Urinary bladder (tissue), 4 donors: ENCODE data around the gene RFNG. TPM values are rescaled to one million over a fixed set of nuclear protein-coding genes. Genes with fewer than 3 reads are reported as not detected.
A peak's percentile ranks its signal among the peaks of the same experiment; 100 is the strongest.

Experiments
- DNase-seq: peaks from one replicate; pipeline ENCODE4 v3.0.0-alpha.2; 2015; ENCODE audit errors: extremely low spot score
- H3K27ac ChIP-seq: one replicate; pipeline ENCODE4 v1.5.1; 2013; ENCODE audit warnings: low read depth, mild to moderate bottlenecking, moderate library complexity
- H3K36me3 ChIP-seq: one replicate; pipeline ENCODE4 v1.6.1; 2013; ENCODE audit warnings: mild to moderate bottlenecking, moderate library complexity; ENCODE audit not compliant: insufficient read depth
- H3K4me1 ChIP-seq: one replicate; pipeline ENCODE4 v1.6.1; 2013; ENCODE audit warnings: mild to moderate bottlenecking, moderate library complexity; ENCODE audit not compliant: insufficient read depth
- H3K4me3 ChIP-seq: one replicate; pipeline ENCODE4 v1.5.1; 2013; ENCODE audit warnings: low read depth, low read length
- WGBS: extraction: QIAGEN DNeasy Blood & Tissue Kit; methylation state at CpG from one replicate; pipeline ENCODE4 v1.1.7; 2013; 5-methylcytosine and 5-hydroxymethylcytosine counted together
- polyA plus RNA-seq: library from polyadenylated mRNA; stranded (reverse); fragments of 200-250 nt; gene quantifications from one replicate; pipeline ENCODE4 v1.2.3, GENCODE V29; 2013
- total RNA-seq: library from RNA; depleted of rRNA; stranded (reverse); fragments of >200 nt; gene quantifications from one replicate; pipeline ENCODE4 v1.2.3, GENCODE V29; 2014
- donor health status: healthy with polysubstance abuse.
- donor health status: healthy.

The RFNG gene
- total and polyA plus RNA-seq, 2 donors: 16.5 to 47.0 TPM

DNA sequence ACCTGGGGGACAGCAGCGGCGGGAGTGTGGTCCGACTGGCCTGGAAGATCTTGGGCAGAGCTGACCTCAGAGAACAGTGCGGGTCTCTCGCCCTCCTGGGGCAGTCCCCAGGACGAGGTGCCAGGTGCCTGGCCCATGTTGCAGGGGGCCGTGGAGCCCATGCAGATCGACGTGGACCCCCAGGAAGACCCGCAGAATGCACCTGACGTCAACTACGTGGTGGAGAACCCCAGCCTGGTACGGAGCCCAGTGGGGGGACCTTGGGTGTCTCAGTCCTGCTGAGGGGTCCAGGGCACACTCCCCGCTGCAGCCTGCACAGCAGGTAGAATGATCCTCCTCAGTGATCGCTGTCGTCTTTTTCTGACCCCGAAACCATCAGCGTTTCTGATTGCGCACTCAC is 1.5 kb upstream of the RFNG start:
- Histone ChIP-seq H3K36me3 (peaks cover 5% of the 10 kb centered on the region), H3K4me1 (peaks cover 2% of the 10 kb centered on the region)

DNA sequence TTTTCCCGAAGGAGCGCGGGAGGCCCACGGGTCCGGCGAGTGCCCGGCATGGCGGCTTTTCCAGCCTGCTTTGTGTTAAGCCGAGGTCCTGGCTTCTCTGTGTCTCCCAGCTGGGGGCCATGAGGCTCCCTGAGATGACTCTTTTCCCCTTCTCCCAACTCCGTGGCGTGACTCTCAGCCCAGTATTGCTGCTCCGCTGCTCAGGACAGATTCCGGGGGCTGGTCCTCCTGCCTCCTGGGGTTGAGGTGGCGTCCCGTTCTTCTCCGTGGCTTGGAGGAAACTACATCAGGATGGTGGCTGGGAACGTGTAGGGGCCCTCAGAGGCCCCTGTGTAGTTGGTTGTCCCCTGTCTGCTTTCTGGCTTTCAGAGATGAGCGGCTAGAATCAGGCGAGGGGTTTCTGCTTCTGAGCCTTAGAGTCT is 1.0 kb upstream of the RFNG start:
- Histone ChIP-seq H3K4me3 (peak overlapping the region; percentile 96), H3K4me1 (peaks cover 2% of the 10 kb centered on the region), H3K27ac (no peak overlapping the region), H3K36me3 (peaks cover 5% of the 10 kb centered on the region)
- DNase-seq: no peak
- WGBS: 28% methylated on average over 19 of the region's 19 CpGs

More for the DNA sequence above, 1.5 kb upstream of the RFNG start:
- 92% methylated on average over 19 of the region's 19 CpGs for WGBS
- no peak for DNase-seq
- no peak overlapping the region for H3K27ac ChIP-seq
- no peak overlapping the region for H3K4me3 ChIP-seq

DNA sequence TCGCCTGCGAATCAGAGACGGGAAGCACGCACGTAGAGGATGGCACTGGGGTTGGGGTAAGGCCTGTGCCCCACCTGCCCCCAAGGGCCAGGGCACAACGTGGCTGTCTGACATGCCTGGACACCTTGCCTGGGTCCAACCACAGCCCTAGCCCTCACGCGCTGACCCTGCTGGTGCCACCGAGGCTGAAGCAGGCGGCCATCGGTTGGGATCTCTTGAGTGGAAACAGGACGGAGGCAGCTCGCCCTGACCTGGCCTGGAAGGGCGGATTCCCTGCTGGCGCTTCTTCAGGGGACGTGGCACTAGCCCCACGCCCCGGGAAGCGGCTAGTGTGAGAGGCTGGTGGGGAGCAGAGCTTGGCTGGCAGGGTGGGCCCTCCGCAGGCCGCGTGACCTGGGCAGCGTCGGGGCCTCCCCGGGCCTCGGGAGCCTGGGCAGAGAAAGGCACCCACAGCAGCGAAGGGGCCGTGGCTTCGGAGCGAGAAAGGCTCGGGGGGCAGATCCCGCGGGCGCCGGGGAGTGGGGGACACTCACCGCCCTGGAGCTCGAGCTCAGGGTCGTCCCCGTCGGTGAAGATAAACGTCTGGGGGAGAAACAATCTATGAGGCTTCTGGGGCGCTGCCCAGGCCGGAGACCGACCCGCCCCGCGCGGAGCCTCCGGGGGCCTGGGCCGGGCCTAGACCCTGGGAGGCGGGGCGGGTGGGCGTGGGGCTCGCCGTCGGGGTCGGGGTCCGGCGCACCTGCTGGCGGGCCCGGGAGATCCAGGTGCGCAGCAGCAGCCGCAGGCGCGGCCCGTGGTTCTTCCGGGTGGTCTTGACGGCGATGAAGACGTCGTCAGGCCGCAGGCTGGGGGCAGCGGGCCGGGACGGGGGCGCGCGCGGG is 610 bp downstream of the RFNG start:
- H3K4me1 ChIP-seq: peaks cover 2% of the 10 kb centered on the region
- no peak for DNase-seq
- H3K4me3 ChIP-seq: peak overlapping the region; percentile 96
- peaks cover 2% of the 10 kb centered on the region for H3K36me3 ChIP-seq
- WGBS: 12% methylated on average over 79 of the region's 79 CpGs
- H3K27ac ChIP-seq: no peak overlapping the region

DNA sequence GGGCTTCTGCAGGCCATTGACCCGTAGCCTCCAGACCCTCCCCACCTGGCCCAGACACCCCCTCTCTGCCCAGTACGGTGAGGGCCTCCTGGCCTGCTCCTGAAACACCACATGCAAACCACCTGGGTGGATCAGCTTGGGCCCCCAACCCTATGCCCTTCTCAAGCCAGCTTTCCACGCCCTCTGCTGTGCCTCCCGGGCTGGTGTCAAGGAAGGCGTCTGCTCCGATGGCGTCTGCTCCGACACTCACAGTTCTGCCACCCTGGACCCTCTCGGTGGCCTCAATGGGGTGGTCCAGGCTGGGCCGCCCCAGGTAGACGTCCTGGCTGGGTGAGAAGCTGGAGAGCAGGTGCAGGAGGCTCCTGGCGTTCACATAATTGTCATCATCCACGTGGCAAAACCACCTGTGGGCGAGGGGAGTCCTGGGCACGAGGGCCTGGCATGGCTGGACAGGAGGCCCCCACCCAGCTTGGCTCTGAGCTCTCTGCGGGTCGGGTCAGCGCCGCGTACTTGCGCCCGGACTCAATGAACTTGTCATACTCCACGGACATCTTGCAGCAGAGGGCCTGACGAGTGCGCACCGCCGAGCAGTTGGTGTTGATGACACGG is 1.4 kb downstream of the RFNG start:
- H3K4me3 ChIP-seq: peak overlapping the region; percentile 96
- H3K4me1 ChIP-seq: peaks cover 2% of the 10 kb centered on the region
- DNase-seq: no peak
- WGBS: 87% methylated on average over 28 of the region's 28 CpGs
- H3K27ac ChIP-seq: no peak overlapping the region
- H3K36me3 ChIP-seq: peaks cover 2% of the 10 kb centered on the region

DNA sequence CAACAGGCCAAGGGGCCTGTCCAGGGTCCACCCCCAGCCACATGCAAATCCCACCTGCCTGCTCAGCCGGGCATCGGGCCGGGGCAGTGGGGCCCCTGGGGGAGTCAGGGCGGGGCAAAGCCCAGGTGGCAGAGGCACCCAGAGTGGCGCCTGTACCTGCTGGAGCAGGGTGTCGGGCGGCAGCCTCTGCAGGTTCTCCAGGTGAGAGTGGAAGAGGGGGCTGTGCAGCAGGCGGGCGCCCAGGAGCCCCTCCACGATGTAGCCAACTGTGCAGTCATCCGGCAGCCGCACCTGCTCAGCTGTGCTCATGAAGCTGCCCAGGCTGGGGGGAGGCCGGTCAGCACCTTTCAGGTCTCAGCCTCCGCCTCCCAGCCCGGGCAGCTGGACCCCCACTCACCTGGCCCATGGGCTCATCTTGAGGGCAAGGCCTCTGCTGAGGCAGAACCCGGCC is 2.1 kb downstream of the RFNG start:
- Histone ChIP-seq H3K36me3 (peaks cover 2% of the 10 kb centered on the region), H3K27ac (no peak overlapping the region), H3K4me1 (peaks cover 2% of the 10 kb centered on the region), H3K4me3 (no peak overlapping the region)
- DNase-seq: no peak
- 93% methylated on average over 16 of the region's 16 CpGs for WGBS

DNA sequence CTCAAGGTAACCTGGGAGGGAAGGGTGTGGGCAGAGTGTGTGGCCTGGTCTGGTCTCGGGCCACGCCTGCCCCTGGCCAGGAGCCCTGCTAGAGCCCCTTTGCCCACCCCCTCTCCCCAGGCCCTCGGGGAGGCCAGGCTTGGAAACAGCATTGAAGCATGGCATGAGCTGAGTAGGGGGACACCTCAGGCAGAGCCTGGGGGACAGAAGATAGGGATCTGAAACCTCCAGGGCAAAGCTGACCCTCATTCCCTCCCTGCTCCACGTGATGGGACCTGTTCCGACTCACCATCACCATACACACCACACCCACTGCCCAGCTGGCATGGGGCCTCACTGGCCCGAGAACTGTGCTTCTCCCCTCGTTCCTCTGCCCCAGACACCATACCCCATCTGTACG is 2.5 kb downstream of the RFNG start:
- no peak overlapping the region for H3K4me3 ChIP-seq
- WGBS: 84% methylated on average over 8 of the region's 8 CpGs
- H3K36me3 ChIP-seq: peaks cover 2% of the 10 kb centered on the region
- H3K4me1 ChIP-seq: peaks cover 2% of the 10 kb centered on the region
- no peak overlapping the region for H3K27ac ChIP-seq
- no peak for DNase-seq

DNA sequence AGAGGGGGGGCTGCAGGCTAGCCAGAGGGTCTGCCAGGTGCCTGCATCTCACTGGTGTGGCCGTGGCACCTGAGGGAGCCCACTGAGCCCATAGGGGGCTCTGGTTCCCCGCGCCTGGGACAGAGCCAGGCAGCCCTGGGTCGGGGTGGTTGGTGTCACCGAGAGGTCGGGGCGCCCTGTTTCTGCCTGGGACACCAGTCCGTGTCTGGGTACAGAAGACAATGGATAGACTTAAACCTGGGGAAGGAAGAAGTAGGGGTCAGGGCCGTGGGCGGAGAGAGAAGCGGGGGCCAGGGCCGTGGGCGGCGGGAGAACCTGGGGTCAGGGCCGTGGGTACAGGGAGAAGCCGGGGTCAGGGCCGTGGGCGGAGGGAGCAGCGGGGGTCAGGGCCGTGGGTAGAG is 3.0 kb downstream of the RFNG start:
- 87% methylated on average over 20 of the region's 20 CpGs for WGBS
- DNase-seq: no peak
- Histone ChIP-seq H3K4me3 (no peak overlapping the region), H3K27ac (no peak overlapping the region), H3K4me1 (peaks cover 2% of the 10 kb centered on the region), H3K36me3 (peaks cover 2% of the 10 kb centered on the region)

DNA sequence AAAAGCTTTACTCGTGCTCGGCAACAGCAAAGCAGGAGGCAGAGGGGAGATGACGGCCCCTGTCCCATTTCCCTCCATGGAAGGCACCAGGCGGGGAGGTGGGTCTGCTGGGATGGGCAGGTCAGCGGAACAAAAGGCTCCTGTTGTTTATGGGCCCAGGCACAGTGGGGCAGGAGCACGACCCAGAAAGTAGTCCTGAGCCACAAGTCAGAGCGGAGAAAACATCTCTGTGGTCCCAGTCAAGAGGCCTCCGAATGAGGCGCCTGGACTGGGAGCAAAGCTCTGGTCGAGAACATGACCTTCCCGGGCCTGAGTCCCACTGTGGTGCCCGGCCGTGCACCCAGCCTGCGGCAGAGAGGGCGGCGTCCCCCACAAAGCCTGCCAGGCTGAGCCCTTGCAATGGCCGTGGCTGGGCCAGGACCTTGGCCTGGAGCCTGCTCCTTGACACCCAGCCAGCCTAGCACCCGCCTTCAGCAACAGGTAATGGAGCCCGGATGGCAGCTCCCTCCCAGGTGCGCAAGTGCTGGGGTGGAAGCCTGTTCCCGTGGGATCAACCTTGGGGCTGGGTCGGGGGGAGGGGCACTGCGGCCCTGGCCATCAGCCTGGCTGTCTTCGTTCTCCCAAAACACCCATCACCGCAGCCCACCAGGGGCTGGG is 3.6 kb downstream of the RFNG start:
- Histone ChIP-seq H3K36me3 (peaks cover 2% of the 10 kb centered on the region), H3K27ac (no peak overlapping the region), H3K4me3 (no peak overlapping the region), H3K4me1 (peaks cover 2% of the 10 kb centered on the region)
- DNase-seq: no peak
- WGBS: 90% methylated on average over 25 of the region's 25 CpGs

DNA sequence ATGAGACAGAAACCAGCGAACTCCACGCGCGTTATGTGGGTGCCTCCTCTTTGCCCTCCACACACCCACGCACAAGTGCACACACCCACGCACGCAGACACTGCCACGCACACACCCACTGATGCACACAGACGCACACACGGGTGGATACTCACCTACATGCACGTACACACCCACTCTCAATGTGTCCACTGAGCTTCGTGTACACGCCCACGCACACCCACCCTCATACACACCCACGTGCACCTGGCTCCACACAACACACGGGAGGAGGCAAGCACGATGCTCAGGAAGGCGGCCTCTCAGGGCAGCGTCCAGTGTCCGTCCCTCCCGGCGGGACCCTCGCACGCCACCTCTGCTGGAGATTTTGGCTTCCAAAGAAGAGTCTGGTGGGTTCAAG is 4.2 kb downstream of the RFNG start:
- Histone ChIP-seq H3K4me3 (no peak overlapping the region), H3K36me3 (peaks cover 2% of the 10 kb centered on the region), H3K4me1 (peaks cover 1% of the 10 kb centered on the region), H3K27ac (no peak overlapping the region)
- 87% methylated on average over 24 of the region's 24 CpGs for WGBS
- no peak for DNase-seq

DNA sequence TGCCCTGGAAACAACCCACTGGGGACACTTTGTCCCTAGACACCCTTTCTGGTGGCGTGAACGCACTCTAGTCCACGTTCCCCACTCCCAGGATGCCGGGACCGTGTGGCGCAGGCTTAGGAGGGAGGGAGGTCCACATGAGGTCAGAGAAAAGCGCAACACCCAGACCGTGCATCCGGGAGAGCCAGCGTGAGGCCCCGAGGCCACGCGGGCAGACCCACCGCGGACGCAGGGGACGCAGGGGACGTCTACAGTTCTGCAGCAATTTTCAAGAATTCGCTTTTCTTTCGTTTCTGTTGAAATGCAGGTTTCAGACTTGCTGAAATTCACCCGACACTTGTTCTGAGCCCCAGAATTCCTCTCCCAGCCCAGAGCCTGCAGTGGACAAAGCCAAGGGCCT is 4.7 kb downstream of the RFNG start:
- H3K4me1 ChIP-seq: no peaks in the 10 kb centered on the region
- H3K36me3 ChIP-seq: peaks cover 2% of the 10 kb centered on the region
- no peak for DNase-seq
- H3K4me3 ChIP-seq: no peak overlapping the region
- H3K27ac ChIP-seq: no peak overlapping the region
- 90% methylated on average over 21 of the region's 21 CpGs for WGBS

DNA sequence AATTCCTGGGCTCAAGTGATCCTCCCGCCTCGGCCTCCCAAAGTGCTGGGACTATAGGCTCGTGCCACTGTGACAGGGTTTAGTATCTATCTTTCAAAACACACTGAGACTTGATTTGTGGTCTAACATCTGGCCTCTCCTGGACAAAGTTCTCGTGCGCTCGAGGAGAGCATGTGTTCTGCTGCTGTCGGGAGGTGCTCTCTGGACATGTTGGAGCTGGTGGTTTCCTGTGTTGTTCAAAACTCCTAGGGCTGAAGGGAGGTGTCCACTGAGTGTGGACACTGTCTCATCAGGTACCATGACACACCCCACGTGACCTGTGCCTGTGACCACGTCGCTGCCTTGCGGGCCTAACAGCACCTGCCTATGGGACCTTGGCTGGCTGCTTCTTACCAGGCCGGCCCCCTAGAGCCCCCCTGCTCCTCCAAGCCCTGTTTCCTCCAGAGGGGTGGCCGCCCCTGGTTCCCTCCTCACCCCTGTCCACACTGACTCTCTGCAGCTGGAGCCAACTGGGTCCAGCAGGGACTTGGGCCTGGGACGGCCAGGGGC is 5.6 kb downstream of the RFNG start:
- no peak overlapping the region for H3K27ac ChIP-seq
- DNase-seq: no peak
- no peak overlapping the region for H3K4me3 ChIP-seq
- H3K36me3 ChIP-seq: peaks cover 2% of the 10 kb centered on the region
- 69% methylated on average over 14 of the region's 14 CpGs for WGBS
- no peaks in the 10 kb centered on the region for H3K4me1 ChIP-seq

DNA sequence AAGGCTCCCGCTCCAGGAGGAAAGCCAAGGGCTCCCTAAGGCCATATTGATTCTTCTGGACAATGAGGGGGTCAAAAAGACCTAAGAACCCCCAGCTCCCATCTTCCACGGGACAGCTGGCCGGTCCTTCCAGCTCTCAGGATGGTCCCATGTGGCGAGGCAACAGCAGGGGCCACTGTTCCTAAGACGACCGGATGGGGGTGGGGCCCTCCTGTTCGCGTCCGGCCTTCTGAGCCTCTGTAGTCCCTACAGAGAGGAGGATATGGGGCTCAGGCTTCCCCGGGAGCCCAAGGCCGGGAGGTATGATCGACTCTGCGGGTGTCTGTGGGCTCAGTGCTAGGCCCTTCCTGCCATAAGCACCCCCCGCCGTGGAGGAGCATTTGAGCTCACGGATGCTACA is 8.1 kb downstream of the RFNG start:
- DNase-seq: no peak
- 59% methylated on average over 16 of the region's 16 CpGs for WGBS
- no peaks in the 10 kb centered on the region for H3K36me3 ChIP-seq
- H3K27ac ChIP-seq: no peak overlapping the region
- no peak overlapping the region for H3K4me3 ChIP-seq
- H3K4me1 ChIP-seq: no peaks in the 10 kb centered on the region

DNA sequence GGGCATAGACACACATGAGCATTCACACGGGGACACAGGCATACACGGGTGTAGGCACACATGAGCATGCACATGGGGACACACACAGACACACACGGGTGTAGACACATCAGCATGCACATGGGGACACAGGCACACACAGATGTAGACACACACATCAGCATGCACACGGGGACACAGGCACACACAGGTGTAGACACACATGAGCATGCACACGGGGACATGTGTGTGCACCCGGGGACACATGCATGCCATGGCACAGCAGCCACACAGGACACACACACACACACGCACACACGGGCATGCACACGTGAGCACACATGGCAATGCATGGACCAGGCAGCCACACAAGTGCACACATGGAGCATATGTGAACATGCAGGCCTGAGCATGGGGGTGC is 9.0 kb downstream of the RFNG start:
- no peak for DNase-seq
- H3K4me1 ChIP-seq: no peaks in the 10 kb centered on the region
- no peak overlapping the region for H3K27ac ChIP-seq
- H3K36me3 ChIP-seq: no peaks in the 10 kb centered on the region
- WGBS: 90% methylated on average over 9 of the region's 9 CpGs
- no peak overlapping the region for H3K4me3 ChIP-seq
